GM12878 (cell line): Measurements from ENCODE around the gene CLCN7.

Experiments used
- ATF7 ChIP-seq: fragments of 450-650 bp; IDR thresholded peaks from 2 replicates; pipeline ENCODE4 v1.6.1; 2016; ENCODE audit warnings: low read depth, mild to moderate bottlenecking
- CTCF ChIP-seq, 3 experiments: IDR thresholded peaks in 2 of 3; conservative IDR thresholded peaks in 1 of 3; 2 replicates each; pipeline ENCODE4 v1.5.1; 2011; ENCODE audit warnings: low read depth in 3 of 3, low read length in 3 of 3, mild to moderate bottlenecking in 3 of 3, control low read depth in 2 of 3, moderate library complexity in 2 of 3, inconsistent platforms in 1 of 3, mixed read lengths in 1 of 3; ENCODE audit not compliant: control insufficient read depth in 2 of 3, insufficient read depth in 1 of 3; ENCODE audit errors: extremely low read depth in 1 of 3
- ELK1 ChIP-seq: IDR thresholded peaks from 2 replicates; pipeline ENCODE4 v1.6.1; 2012; ENCODE audit warnings: low read depth, low read length, improper control_type of control experiment
- EZH2 ChIP-seq: IDR thresholded peaks from 2 replicates; pipeline ENCODE4 v1.6.1; 2012; ENCODE audit warnings: low read depth, mild to moderate bottlenecking, control low read depth, inconsistent platforms, low read length, borderline replicate concordance; ENCODE audit not compliant: control insufficient read depth
- FOXK2 ChIP-seq: fragments of 450-650 bp; IDR thresholded peaks from 2 replicates; pipeline ENCODE4 v1.6.1; 2017; ENCODE audit warnings: mild to moderate bottlenecking, moderate library complexity
- MEF2A ChIP-seq: IDR thresholded peaks from 2 replicates; pipeline ENCODE4 v1.6.1; 2011; ENCODE audit warnings: low read depth, mild to moderate bottlenecking, low read length, moderate library complexity; ENCODE audit not compliant: insufficient read depth
- PBX3 ChIP-seq: IDR thresholded peaks from 2 replicates; pipeline ENCODE4 v1.6.1; 2011; ENCODE audit warnings: mild to moderate bottlenecking, low read depth, low read length, moderate library complexity; ENCODE audit not compliant: insufficient replicate concordance
- POLR2A ChIP-seq: IDR thresholded peaks from 2 replicates; pipeline ENCODE4 v1.6.1; 2011; ENCODE audit warnings: low read depth, mild to moderate bottlenecking, low read length
- POLR2AphosphoS2 ChIP-seq: IDR thresholded peaks from 2 replicates; pipeline ENCODE4 v1.6.1; 2011; ENCODE audit warnings: low read depth, mild to moderate bottlenecking, low read length, improper control_type of control experiment, moderate library complexity

GRCh38 chr16:1506494-1507213 is 31.8 kb upstream of the CLCN7 start:
- TF ChIP-seq CTCF (IDR thresholded peaks at IDR 0.05 in 2 of 3, conservative IDR thresholded peaks at IDR 0.05 in 1 of 3; ENCODE audit: control insufficient read depth in 2 of 3, extremely low read depth in 1 of 3, insufficient read depth in 1 of 3, low read depth in 3 of 3, low read length in 3 of 3) (no peak), POLR2A (no peak), EZH2 (no peak), MEF2A (no peak), POLR2AphosphoS2 (no peak), ELK1 (no peak), PBX3 (no peak), ATF7 (no peak), FOXK2 (no peak)
